HepG2 (cell line): ENCODE results near the gene TENM3. TPM values are rescaled to one million over a fixed set of nuclear protein-coding genes. Genes with fewer than 3 reads are reported as not detected.

Experiments used
- ATAC-seq: fragments of 200-7000 bp; cut with Tn5 transposase; 3 replicates; pipeline ENCODE4 v1.9.1; 2020; ENCODE audit warnings: mild to moderate bottlenecking, moderate library complexity
- BruUV-seq: library from RNA; stranded (reverse); fragments of 400-500 nt; replicated peaks from 2 replicates; lab custom pipeline; 2021; lab: Mats Ljungman, UMichigan
- CTCF ChIA-PET: fragments of 300-600 bp; formaldehyde crosslinking; extraction: SDS; loops from one replicate; lab custom pipeline; 2021; ENCODE audit warnings: low total read pairs, inconsistent platforms, low intra/inter-chr PET ratio; lab: Yijun Ruan, JAX
- POLR2A ChIA-PET: fragments of 350-600 bp; sonication (Branson Sonifier 250); formaldehyde crosslinking; loops from one replicate; lab custom pipeline; 2020; ENCODE audit warnings: antibody characterized with exemption, inconsistent platforms; lab: Yijun Ruan, JAX
- DNase-seq: peaks from one replicate; pipeline ENCODE4 v3.0.0-alpha.2; 2015; ENCODE audit warnings: low spot score
- FAIRE-seq: peaks from 3 replicates; lab custom pipeline; 2011; peaks lifted over from hg19 to GRCh38; lab: Jason Lieb, UNC
- H2AFZ ChIP-seq: one replicate; pipeline ENCODE4 v1.6.1; 2011; ENCODE audit warnings: low read length, inconsistent platforms
- H3K27ac ChIP-seq: fragments of 300-600 bp; 3 replicates; pipeline ENCODE4 v1.8.0; 2011; ENCODE audit warnings: mixed run types, mild to moderate bottlenecking, mixed read lengths, low read length, inconsistent platforms; ENCODE audit not compliant: insufficient read depth; ENCODE audit errors: extremely low read length
- H3K27me3 ChIP-seq, 2 experiments: fragments of 200-600 bp in 1 of 2; 2 replicates in 1 of 2; 3 replicates in 1 of 2; pipeline versions ENCODE4 v1.6.0 to v1.8.0; 2011; ENCODE audit warnings: low read length in 2 of 2, mild to moderate bottlenecking in 2 of 2, moderate library complexity in 2 of 2, inconsistent platforms in 1 of 2; ENCODE audit not compliant: insufficient read depth in 2 of 2, control insufficient read depth in 1 of 2
- H3K36me3 ChIP-seq, 2 experiments: fragments of 200-600 bp in 1 of 2; replicated peaks in 1 of 2; 2 replicates in 1 of 2; 3 replicates in 1 of 2; pipeline versions ENCODE4 v1.5.1 to v1.8.0; 2011; ENCODE audit warnings: low read length in 2 of 2, inconsistent platforms in 1 of 2; ENCODE audit not compliant: insufficient read depth in 2 of 2, control insufficient read depth in 1 of 2
- H3K4me1 ChIP-seq: 2 replicates; pipeline ENCODE4 v1.5.1; 2012; ENCODE audit warnings: low read length, inconsistent platforms; ENCODE audit not compliant: insufficient read depth
- H3K4me2 ChIP-seq: 2 replicates; pipeline ENCODE4 v1.6.0; 2011; ENCODE audit warnings: low read depth, low read length, inconsistent platforms
- H3K4me3 ChIP-seq, 3 experiments: fragments of 200-600 bp in 1 of 3; sonication (generic), shearing (Covaris generic) in 1 of 3; replicated peaks in 1 of 3; 2 replicates each; pipeline ENCODE4 v1.5.1; 2011 to 2016; ENCODE audit warnings: low read length in 3 of 3, inconsistent platforms in 2 of 3, low read depth in 2 of 3, mild to moderate bottlenecking in 2 of 3, control low read depth in 1 of 3, mixed read lengths in 1 of 3; ENCODE audit not compliant: insufficient read depth in 1 of 3
- H3K79me2 ChIP-seq: one replicate; pipeline ENCODE4 v1.6.1; 2011; ENCODE audit warnings: low read length, inconsistent platforms; ENCODE audit not compliant: insufficient read depth
- H3K9ac ChIP-seq: 2 replicates; pipeline ENCODE4 v1.6.0; 2011; ENCODE audit warnings: mild to moderate bottlenecking, low read depth, low read length, inconsistent platforms; ENCODE audit not compliant: insufficient read depth
- H3K9me3 ChIP-seq: 2 replicates; pipeline ENCODE4 v1.5.1; 2012; ENCODE audit warnings: mild to moderate bottlenecking, low read length
- H4K20me1 ChIP-seq: 2 replicates; pipeline ENCODE4 v1.6.0; 2011; ENCODE audit warnings: inconsistent platforms, mild to moderate bottlenecking, low read length, moderate library complexity; ENCODE audit not compliant: insufficient read depth
- MXD3 ChIP-seq: IDR thresholded peaks from 2 replicates; pipeline ENCODE4 v1.6.1; 2016; ENCODE audit warnings: mild to moderate bottlenecking, missing biosample characterization, missing genetic modification reagents
- NBN ChIP-seq: fragments of 450-650 bp; conservative IDR thresholded peaks from 2 replicates; pipeline ENCODE4 v1.6.1; 2017
- NFE2L1 ChIP-seq: sonication (generic); formaldehyde crosslinking; IDR thresholded peaks from 2 replicates; pipeline ENCODE4 v1.4.0; 2020; ENCODE audit warnings: missing genetic modification reagents, mild to moderate bottlenecking, borderline replicate concordance
- RFX3 ChIP-seq: IDR thresholded peaks from 2 replicates; pipeline ENCODE4 v1.6.1; 2016; ENCODE audit warnings: missing biosample characterization, missing genetic modification reagents
- SIN3B ChIP-seq: fragments of 150-350 bp; IDR thresholded peaks from 2 replicates; pipeline ENCODE4 v1.6.1; 2014; ENCODE audit warnings: low read length
- YEATS2 ChIP-seq: sonication (generic); formaldehyde crosslinking; IDR thresholded peaks from 2 replicates; pipeline ENCODE4 v1.4.0; 2020; ENCODE audit warnings: missing genetic modification reagents, borderline replicate concordance
- ZBTB3 ChIP-seq: sonication (generic); formaldehyde crosslinking; IDR thresholded peaks from 2 replicates; pipeline ENCODE4 v1.4.0; 2020; ENCODE audit warnings: low read depth, mild to moderate bottlenecking, moderate library complexity, missing genetic modification reagents, borderline replicate concordance
- ZBTB43 ChIP-seq: sonication (generic); formaldehyde crosslinking; conservative IDR thresholded peaks from 2 replicates; pipeline ENCODE4 v1.4.0; 2020; ENCODE audit warnings: missing genetic modification reagents
- ZNF296 ChIP-seq: sonication (generic); formaldehyde crosslinking; conservative IDR thresholded peaks from 2 replicates; pipeline ENCODE4 v1.5.0; 2020; ENCODE audit warnings: mild to moderate bottlenecking, missing genetic modification reagents
- ZNF30 ChIP-seq: sonication (generic); formaldehyde crosslinking; IDR thresholded peaks from 2 replicates; pipeline ENCODE4 v1.5.0; 2020; ENCODE audit warnings: mild to moderate bottlenecking, missing genetic modification reagents
- ZNF33B ChIP-seq: sonication (generic); formaldehyde crosslinking; IDR thresholded peaks from 2 replicates; pipeline ENCODE4 v1.5.1; 2020; ENCODE audit warnings: mild to moderate bottlenecking, missing genetic modification reagents
- ZNF414 ChIP-seq: sonication (generic); formaldehyde crosslinking; IDR thresholded peaks from 2 replicates; pipeline ENCODE4 v1.5.0; 2020; ENCODE audit warnings: missing genetic modification reagents
- ZNF512B ChIP-seq: sonication (generic); formaldehyde crosslinking; IDR thresholded peaks from 2 replicates; pipeline ENCODE4 v1.5.1; 2020; ENCODE audit warnings: missing genetic modification reagents, mild to moderate bottlenecking, borderline replicate concordance
- ZNF605 ChIP-seq: sonication (generic); formaldehyde crosslinking; IDR thresholded peaks from 2 replicates; pipeline ENCODE4 v1.8.0; 2022; ENCODE audit warnings: mild to moderate bottlenecking, missing genetic modification reagents
- WGBS: methylation state at CpG from one replicate; pipeline ENCODE4 v1.1.6; 2017; ENCODE audit warnings: low lambda C conversion rate; 5-methylcytosine and 5-hydroxymethylcytosine counted together
- in situ Hi-C: cut with HindIII; loops from 2 replicates; pipeline ENCODE4 v1.10.0; 2017; ENCODE audit warnings: low pct_unique_long_range_greater_than_20kb; ENCODE audit not compliant: extremely low pct_ligation_motif_present
- intact Hi-C: fragments of 100-400 bp; cut with micrococcal nuclease; formaldehyde crosslinking; loops from one replicate; pipeline ENCODE4 v1.10.0; 2022; ENCODE audit not compliant: unreplicated experiment
- polyA plus RNA-seq, 8 experiments: library from polyadenylated mRNA; depleted of rRNA in 3 of 8; stranded (reverse) in 7 of 8; unstranded in 1 of 8; fragments of >200 nt; fragmentation: Illumina TruSeq in 4 of 8; extraction: Trizol in 4 of 8; gene quantifications; 2 replicates each; pipeline versions ENCODE4 v1.2.1 to v1.2.3, GENCODE V29; 2011 to 2016; ENCODE audit warnings: low read depth in 4 of 8, missing spikeins in 1 of 8, mixed read lengths in 1 of 8; ENCODE audit not compliant: insufficient read depth in 1 of 8
- total RNA-seq, 5 experiments: library from RNA; depleted of rRNA; stranded (reverse); fragments of >200 nt; fragmentation: Illumina TruSeq; extraction: Trizol; gene quantifications; 2 replicates each; pipeline ENCODE4 v1.2.3, GENCODE V29; 2016; ENCODE audit warnings: low read depth in 1 of 5

TENM3 gene
- total and polyA plus RNA-seq, 2 of the 13 experiments (the other 11 are each of a cell fraction or from before 2014, with no cell fraction given), result 0.04 TPM; not detected in 1

- CTCF ChIA-PET, result no interaction called here
Measured at GRCh38 chr4:182585321-182585720, 342.1 kb downstream of the TENM3 start.

GRCh38 chr4:182589100-182589499 is 345.9 kb downstream of the TENM3 start:
- intact Hi-C loops, result no loop called here

More at GRCh38 chr4:182585321-182585720, 342.1 kb downstream of the TENM3 start:
- Histone ChIP-seq H3K36me3 (no peaks in the 10 kb centered on the region), H3K4me1 (no peaks in the 10 kb centered on the region), H3K27ac (no peak overlapping the region), H3K4me2 (no peak overlapping the region), H3K79me2 (no peaks in the 10 kb centered on the region), H3K9me3 (no peaks in the 10 kb centered on the region), H4K20me1 (no peaks in the 10 kb centered on the region), H3K4me3 (no peak overlapping the region), H3K27me3 (no peaks in the 10 kb centered on the region; a peak in 1 of 5 replicates), H2AFZ (no peak overlapping the region), H3K9ac (no peak overlapping the region)
- 38% methylated on average over 7 of the region's 7 CpGs for WGBS
- no TSS peak for BruUV-seq
- FAIRE-seq (no peak), DNase-seq (no peak), ATAC-seq (no peak)
- in situ Hi-C loops, result no loop called here
- POLR2A ChIA-PET, result no interaction called here
- TF ChIP-seq RFX3 (CRISPR knock-in tag) (no peak), MXD3 (no peak), ZBTB3 (no peak), NBN (no peak)
- intact Hi-C loops, result no loop called here

More at GRCh38 chr4:182589100-182589499, 345.9 kb downstream of the TENM3 start:
- H2AFZ ChIP-seq, result no peak overlapping the region
- in situ Hi-C loops, result no loop called here
- ATAC-seq, result no peak
- no peaks in the 10 kb centered on the region for H3K79me2 ChIP-seq
- BruUV-seq, result no TSS peak
- H3K9me3 ChIP-seq, result no peaks in the 10 kb centered on the region
- POLR2A ChIA-PET, result no interaction called here
- 0% methylated on average over 2 of the region's 2 CpGs for WGBS
- no peak for DNase-seq
- H4K20me1 ChIP-seq, result no peaks in the 10 kb centered on the region
- H3K4me2 ChIP-seq, result no peak overlapping the region
- H3K4me3 ChIP-seq, result no peak overlapping the region
- TF ChIP-seq ZNF512B (CRISPR knock-in tag) (no peak), ZNF296 (CRISPR knock-in tag) (no peak), ZNF33B (no peak), ZNF414 (CRISPR knock-in tag) (no peak), NFE2L1 (CRISPR knock-in tag) (no peak), SIN3B (no peak), ZNF605 (CRISPR knock-in tag) (no peak), ZBTB43 (CRISPR knock-in tag) (no peak), YEATS2 (no peak), ZNF30 (CRISPR knock-in tag) (no peak)
- no peaks in the 10 kb centered on the region for H3K36me3 ChIP-seq
- no peak for FAIRE-seq
- no peaks in the 10 kb centered on the region for H3K27me3 ChIP-seq
- no peak overlapping the region for H3K9ac ChIP-seq
- no peak overlapping the region for H3K27ac ChIP-seq
- H3K4me1 ChIP-seq, result no peaks in the 10 kb centered on the region
- CTCF ChIA-PET, result no interaction called here
